IMR-90 (cell line): ENCODE measurements around the gene SHROOM3. TPM values are rescaled to one million over a fixed set of nuclear protein-coding genes. Genes with fewer than 3 reads are reported as not detected.

ENCODE experiments used
- ATAC-seq: fragments of 200-7000 bp; cut with Tn5 transposase; 2 replicates; pipeline ENCODE4 v1.9.1; 2020; ENCODE audit warnings: low read depth, mild to moderate bottlenecking, moderate library complexity
- BruUV-seq: library from RNA; stranded (reverse); fragments of 400-500 nt; replicated peaks from 2 replicates; lab custom pipeline; 2021; lab: Mats Ljungman, UMichigan
- CTCF ChIA-PET: fragments of 300-600 bp; formaldehyde crosslinking; extraction: SDS; loops from one replicate; lab custom pipeline; 2021; ENCODE audit warnings: antibody characterized with exemption; lab: Yijun Ruan, JAX
- POLR2A ChIA-PET: fragments of 300-600 bp; sonication (Branson Sonifier 250); formaldehyde crosslinking; loops from one replicate; lab custom pipeline; 2022; ENCODE audit warnings: antibody characterized with exemption; ENCODE audit not compliant: unreplicated experiment; lab: Charles Lee
- DNase-seq: peaks from one replicate; pipeline ENCODE4 v3.0.0; 2013
- H2AFZ ChIP-seq: replicated peaks from 2 replicates; pipeline ENCODE3; 2013; ENCODE audit warnings: low read length, mild to moderate bottlenecking; ENCODE audit not compliant: poor library complexity
- H2AK5ac ChIP-seq: 2 replicates; pipeline ENCODE4 v1.6.1; 2013; ENCODE audit warnings: low read depth, low read length, inconsistent platforms
- H2AK9ac ChIP-seq: replicated peaks from 2 replicates; pipeline ENCODE3; 2013; ENCODE audit warnings: mild to moderate bottlenecking, low read depth, low read length, moderate library complexity; ENCODE audit not compliant: poor library complexity
- H2BK120ac ChIP-seq: 2 replicates; pipeline ENCODE4 v1.6.1; 2013; ENCODE audit warnings: low read depth, low read length, inconsistent platforms
- H2BK15ac ChIP-seq: 3 replicates; pipeline ENCODE4 v1.6.1; 2013; ENCODE audit warnings: low read depth, low read length, inconsistent platforms
- H2BK20ac ChIP-seq: 2 replicates; pipeline ENCODE4 v1.6.1; 2013; ENCODE audit warnings: low read depth, mild to moderate bottlenecking, inconsistent platforms, low read length, moderate library complexity
- H2BK5ac ChIP-seq: 2 replicates; pipeline ENCODE4 v1.6.1; 2013; ENCODE audit warnings: mild to moderate bottlenecking, low read depth, low read length, inconsistent platforms; ENCODE audit not compliant: poor library complexity, severe bottlenecking
- H3K14ac ChIP-seq: replicated peaks from 2 replicates; pipeline ENCODE4 v1.6.1; 2013; ENCODE audit warnings: low read depth, low read length, inconsistent platforms
- H3K18ac ChIP-seq: 2 replicates; pipeline ENCODE4 v1.6.1; 2013; ENCODE audit warnings: low read depth, low read length, control low read depth
- H3K23ac ChIP-seq: 2 replicates; pipeline ENCODE4 v1.6.1; 2013; ENCODE audit warnings: low read depth, low read length, inconsistent platforms
- H3K27ac ChIP-seq: 2 replicates; pipeline ENCODE4 v1.5.1; 2013; ENCODE audit warnings: mild to moderate bottlenecking, control low read depth, low read length; ENCODE audit not compliant: insufficient read depth
- H3K27me3 ChIP-seq: 2 replicates; pipeline ENCODE4 v1.6.1; 2013; ENCODE audit warnings: low read length; ENCODE audit not compliant: control insufficient read depth, insufficient read depth
- H3K36me3 ChIP-seq: 2 replicates; pipeline ENCODE4 v1.6.1; 2013; ENCODE audit warnings: low read length, mixed read lengths; ENCODE audit not compliant: control insufficient read depth, insufficient read depth
- H3K4ac ChIP-seq: 2 replicates; pipeline ENCODE4 v1.6.1; 2013; ENCODE audit warnings: low read depth, low read length, inconsistent platforms
- H3K4me1 ChIP-seq: 2 replicates; pipeline ENCODE4 v1.6.1; 2013; ENCODE audit warnings: low read length, mixed read lengths; ENCODE audit not compliant: control insufficient read depth, insufficient read depth
- H3K4me2 ChIP-seq: 2 replicates; pipeline ENCODE4 v1.6.1; 2013; ENCODE audit warnings: low read depth, mild to moderate bottlenecking, control low read depth, low read length, moderate library complexity
- H3K4me3 ChIP-seq: 2 replicates; pipeline ENCODE4 v1.5.1; 2013; ENCODE audit warnings: low read depth, mild to moderate bottlenecking, control low read depth, low read length, moderate library complexity; ENCODE audit not compliant: insufficient read depth
- H3K56ac ChIP-seq: 2 replicates; pipeline ENCODE4 v1.6.1; 2013; ENCODE audit warnings: low read length, inconsistent platforms; ENCODE audit not compliant: insufficient read depth; ENCODE audit errors: extremely low read depth
- H3K79me1 ChIP-seq, 2 experiments: 2 replicates each; pipeline ENCODE4 v1.6.1; 2013; ENCODE audit warnings: low read length in 2 of 2, inconsistent platforms in 1 of 2, low read depth in 1 of 2
- H3K9ac ChIP-seq: 2 replicates; pipeline ENCODE4 v1.6.1; 2013; ENCODE audit warnings: low read depth, low read length, control low read depth
- H3K9me1 ChIP-seq: 2 replicates; pipeline ENCODE4 v1.6.1; 2013; ENCODE audit warnings: low read length, inconsistent platforms; ENCODE audit not compliant: insufficient read depth
- H3K9me3 ChIP-seq: 2 replicates; pipeline ENCODE4 v1.6.1; 2013; ENCODE audit warnings: low read length; ENCODE audit not compliant: control insufficient read depth, insufficient read depth
- H4K20me1 ChIP-seq: 2 replicates; pipeline ENCODE4 v1.6.1; 2013; ENCODE audit warnings: low read length, inconsistent platforms; ENCODE audit not compliant: insufficient read depth
- H4K5ac ChIP-seq: 2 replicates; pipeline ENCODE4 v1.6.1; 2013; ENCODE audit warnings: mild to moderate bottlenecking, low read depth, low read length, control low read depth
- H4K8ac ChIP-seq, 2 experiments: 2 replicates each; pipeline ENCODE4 v1.6.1; 2013; ENCODE audit warnings: low read depth in 2 of 2, low read length in 2 of 2, control low read depth in 1 of 2, inconsistent platforms in 1 of 2
- H4K91ac ChIP-seq: 2 replicates; pipeline ENCODE4 v1.6.1; 2013; ENCODE audit warnings: low read depth, low read length, inconsistent platforms; ENCODE audit not compliant: insufficient read depth
- BHLHE40 ChIP-seq: fragments of 150-350 bp; IDR thresholded peaks from 2 replicates; pipeline ENCODE4 v1.6.1; 2016; ENCODE audit warnings: mild to moderate bottlenecking, low read depth, low read length
- CEBPB ChIP-seq: IDR thresholded peaks from 2 replicates; pipeline ENCODE4 v1.6.1; 2012; ENCODE audit warnings: low read depth, low read length, improper control_type of control experiment
- CHD1 ChIP-seq: IDR thresholded peaks from 2 replicates; pipeline ENCODE4 v1.6.1; 2012; ENCODE audit warnings: low read depth, low read length, improper control_type of control experiment
- ELK1 ChIP-seq: fragments of 150-350 bp; IDR thresholded peaks from 2 replicates; pipeline ENCODE4 v1.6.1; 2016; ENCODE audit warnings: low read depth, mild to moderate bottlenecking, low read length, moderate library complexity, borderline replicate concordance
- FOS ChIP-seq: fragments of 150-350 bp; IDR thresholded peaks from 2 replicates; pipeline ENCODE4 v1.6.1; 2016; ENCODE audit warnings: low read depth, low read length
- MAFK ChIP-seq: IDR thresholded peaks from 2 replicates; pipeline ENCODE4 v1.6.1; 2012; ENCODE audit warnings: low read depth, low read length, improper control_type of control experiment
- MAZ ChIP-seq: IDR thresholded peaks from 2 replicates; pipeline ENCODE4 v1.6.1; 2012; ENCODE audit warnings: low read depth, mild to moderate bottlenecking, low read length, improper control_type of control experiment, moderate library complexity, borderline replicate concordance
- MXI1 ChIP-seq: IDR thresholded peaks from 2 replicates; pipeline ENCODE4 v1.6.1; 2012; ENCODE audit warnings: low read depth, mild to moderate bottlenecking, low read length, moderate library complexity, borderline replicate concordance
- NFE2L2 ChIP-seq: fragments of 150-350 bp; IDR thresholded peaks from 2 replicates; pipeline ENCODE4 v1.6.1; 2016; ENCODE audit warnings: low read depth, mild to moderate bottlenecking, low read length
- POLR2A ChIP-seq: IDR thresholded peaks from 2 replicates; pipeline ENCODE4 v1.6.1; 2012; ENCODE audit warnings: mild to moderate bottlenecking, low read depth, low read length
- RAD21 ChIP-seq: IDR thresholded peaks from 2 replicates; pipeline ENCODE4 v1.6.1; 2012; ENCODE audit warnings: low read length, improper control_type of control experiment
- RCOR1 ChIP-seq: IDR thresholded peaks from 2 replicates; pipeline ENCODE4 v1.6.1; 2012; ENCODE audit warnings: mild to moderate bottlenecking, low read length, improper control_type of control experiment; ENCODE audit not compliant: insufficient replicate concordance
- RFX5 ChIP-seq: IDR thresholded peaks from 2 replicates; pipeline ENCODE4 v1.8.0; 2012; ENCODE audit warnings: low read depth, mild to moderate bottlenecking, low read length, moderate library complexity
- SMC3 ChIP-seq: fragments of 150-350 bp; IDR thresholded peaks from 2 replicates; pipeline ENCODE4 v1.6.1; 2016; ENCODE audit warnings: low read depth, mild to moderate bottlenecking, antibody characterized with exemption, low read length, moderate library complexity
- WGBS, 2 experiments: methylation state at CpG; one replicate each; pipeline versions ENCODE4 v1.1.5 to v1.1.7; 2013; ENCODE audit warnings: missing lambda C conversion rate in 2 of 2; ENCODE audit not compliant: insufficient read length in 1 of 2; ENCODE audit errors: extremely low coverage in 2 of 2; 5-methylcytosine and 5-hydroxymethylcytosine counted together
- dilution Hi-C: fragments of 300-500 bp; cut with HindIII; formaldehyde crosslinking; loops from one replicate; pipeline ENCODE4 v1.14.3; 2018; ENCODE audit warnings: low sequenced_read_pairs; ENCODE audit not compliant: unreplicated experiment
- in situ Hi-C: fragments of 300-500 bp; cut with MboI; formaldehyde crosslinking; loops from 3 replicates; pipeline ENCODE4 v1.14.3; 2019; ENCODE audit warnings: low sequenced_read_pairs, inconsistent platforms, mixed read lengths
- intact Hi-C: fragments of 100-400 bp; cut with micrococcal nuclease; formaldehyde crosslinking; loops from 2 replicates; pipeline ENCODE4 v1.10.0; 2022
- polyA plus RNA-seq, 3 experiments: library from polyadenylated mRNA; depleted of rRNA; stranded (reverse); fragments of >200 nt; gene quantifications; 2 replicates each; pipeline ENCODE4 v1.2.3, GENCODE V29; 2012; ENCODE audit warnings: low replicate concordance in 1 of 3
- total RNA-seq: library from RNA; depleted of rRNA; stranded (reverse); fragments of >200 nt; gene quantifications from 2 replicates; pipeline ENCODE4 v1.2.3, GENCODE V29; 2012
- TF ChIP-seq, protein P1 (sequence below): fragments of 150-350 bp; IDR thresholded peaks from 2 replicates; pipeline ENCODE4 v1.6.1; 2017; ENCODE audit warnings: mild to moderate bottlenecking, antibody characterized with exemption, low read length, low read depth
- TF ChIP-seq, protein P2 (sequence below): conservative IDR thresholded peaks from 2 replicates; pipeline ENCODE4 v1.5.1; 2012; ENCODE audit warnings: mild to moderate bottlenecking, low read depth, low read length, improper control_type of control experiment

SHROOM3 gene
- total and polyA plus RNA-seq, 2 of the 4 experiments (the other 2 are of a cell fraction), result 10.8 to 19.5 TPM

DNA sequence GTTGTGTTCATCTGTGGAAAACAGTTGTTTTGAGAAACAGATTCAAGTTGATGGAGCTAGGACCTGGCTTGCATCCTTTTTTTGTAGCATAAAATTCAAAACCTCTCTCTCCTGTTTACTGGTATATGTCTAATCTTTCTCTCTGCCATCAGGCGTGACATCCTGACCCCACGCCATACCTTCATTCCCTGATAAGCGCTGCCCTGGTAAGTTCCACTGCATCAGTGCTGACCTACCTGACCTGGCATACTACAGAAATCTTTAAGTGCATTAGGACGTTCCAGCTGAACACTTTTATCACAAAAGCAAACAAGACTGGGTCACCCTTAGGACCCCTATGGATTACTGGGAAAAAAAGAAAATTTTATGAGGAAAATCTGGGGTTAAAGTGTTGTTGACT lies 230.7 kb downstream of the SHROOM3 start:
- Histone ChIP-seq H3K4me3 (no peak overlapping the region), H4K8ac (peak overlapping the region in 1 of 2 experiments; percentile 13; a peak in 2 of 4 replicates), H3K18ac (no peak overlapping the region), H3K9ac (no peak overlapping the region), H4K91ac (peak overlapping the region; percentile 27; the same call in 1 of the 2 replicates), H3K14ac (peak overlapping the region; percentile 2; the same call in 1 of the 2 replicates), H3K27me3 (no peaks in the 10 kb centered on the region), H3K9me3 (no peaks in the 10 kb centered on the region), H2BK15ac (peak overlapping the region; percentile 64; the same call in 1 of the 3 replicates), H2BK20ac (peak overlapping the region; percentile 55), H2BK5ac (no peak overlapping the region), H2AFZ (no peak overlapping the region), H4K5ac (no peak overlapping the region), H3K27ac (no peak overlapping the region), H2BK120ac (peak overlapping the region; percentile 69; the same call in 1 of the 2 replicates), H2AK5ac (peak overlapping the region; percentile 80; the same call in 1 of the 2 replicates), H4K20me1 (no peaks in the 10 kb centered on the region), H3K36me3 (no peaks in the 10 kb centered on the region), H3K56ac (no peak overlapping the region), H3K79me1 (peaks cover 0 to 6% of the 10 kb centered on the region in 2 experiments; a peak in 1 of 4 replicates), H3K4me2 (no peak overlapping the region), H3K4ac (peak overlapping the region; percentile 53), H2AK9ac (no peak overlapping the region), H3K9me1 (no peaks in the 10 kb centered on the region), H3K23ac (no peak overlapping the region), H3K4me1 (peaks cover 2% of the 10 kb centered on the region; the same call in 1 of the 2 replicates)
- no CpG with 5 or more reads among the region's 4 CpGs for WGBS, 2 experiments
- ChIA-PET CTCF (no interaction called here), POLR2A (no interaction called here)
- BruUV-seq, result no TSS peak
- dilution Hi-C loops, result no loop called here
- DNase-seq (no peak), ATAC-seq (no peak)
- in situ Hi-C loops, result no loop called here
- no peak for TF ChIP-seq ELK1
- no peak for TF ChIP-seq FOS
- no peak for TF ChIP-seq CEBPB
- TF ChIP-seq RCOR1, result no peak
- TF ChIP-seq MXI1, result no peak
- no peak for TF ChIP-seq CHD1
- no peak for TF ChIP-seq MAFK
- no peak for TF ChIP-seq RFX5
- no peak for TF ChIP-seq RAD21
- TF ChIP-seq POLR2A, result no peak
- TF ChIP-seq SMC3, result no peak
- no peak for TF ChIP-seq MAZ
- TF ChIP-seq NFE2L2, result no peak
- TF ChIP-seq, protein P1, sequence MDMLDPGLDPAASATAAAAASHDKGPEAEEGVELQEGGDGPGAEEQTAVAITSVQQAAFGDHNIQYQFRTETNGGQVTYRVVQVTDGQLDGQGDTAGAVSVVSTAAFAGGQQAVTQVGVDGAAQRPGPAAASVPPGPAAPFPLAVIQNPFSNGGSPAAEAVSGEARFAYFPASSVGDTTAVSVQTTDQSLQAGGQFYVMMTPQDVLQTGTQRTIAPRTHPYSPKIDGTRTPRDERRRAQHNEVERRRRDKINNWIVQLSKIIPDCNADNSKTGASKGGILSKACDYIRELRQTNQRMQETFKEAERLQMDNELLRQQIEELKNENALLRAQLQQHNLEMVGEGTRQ, result no peak
- TF ChIP-seq BHLHE40, result no peak
- TF ChIP-seq, protein P2, sequence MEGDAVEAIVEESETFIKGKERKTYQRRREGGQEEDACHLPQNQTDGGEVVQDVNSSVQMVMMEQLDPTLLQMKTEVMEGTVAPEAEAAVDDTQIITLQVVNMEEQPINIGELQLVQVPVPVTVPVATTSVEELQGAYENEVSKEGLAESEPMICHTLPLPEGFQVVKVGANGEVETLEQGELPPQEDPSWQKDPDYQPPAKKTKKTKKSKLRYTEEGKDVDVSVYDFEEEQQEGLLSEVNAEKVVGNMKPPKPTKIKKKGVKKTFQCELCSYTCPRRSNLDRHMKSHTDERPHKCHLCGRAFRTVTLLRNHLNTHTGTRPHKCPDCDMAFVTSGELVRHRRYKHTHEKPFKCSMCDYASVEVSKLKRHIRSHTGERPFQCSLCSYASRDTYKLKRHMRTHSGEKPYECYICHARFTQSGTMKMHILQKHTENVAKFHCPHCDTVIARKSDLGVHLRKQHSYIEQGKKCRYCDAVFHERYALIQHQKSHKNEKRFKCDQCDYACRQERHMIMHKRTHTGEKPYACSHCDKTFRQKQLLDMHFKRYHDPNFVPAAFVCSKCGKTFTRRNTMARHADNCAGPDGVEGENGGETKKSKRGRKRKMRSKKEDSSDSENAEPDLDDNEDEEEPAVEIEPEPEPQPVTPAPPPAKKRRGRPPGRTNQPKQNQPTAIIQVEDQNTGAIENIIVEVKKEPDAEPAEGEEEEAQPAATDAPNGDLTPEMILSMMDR, result no peak
- intact Hi-C loops, result no loop called here
